Panc1 (cell line): ENCODE data around the gene ALG12. TPM values are rescaled to one million over a fixed set of nuclear protein-coding genes. Genes with fewer than 3 reads are reported as not detected.

Experiments used
- ATAC-seq: fragments of 200-7000 bp; cut with Tn5 transposase; 2 replicates; pipeline ENCODE4 v1.9.1; 2020; ENCODE audit warnings: mild to moderate bottlenecking, moderate library complexity
- BruUV-seq: library from RNA; stranded (reverse); fragments of 400-500 nt; replicated peaks from 2 replicates; lab custom pipeline; 2021; lab: Mats Ljungman, UMichigan
- CTCF ChIA-PET: fragments of 300-600 bp; sonication (Branson Sonifier 250); formaldehyde crosslinking; loops from one replicate; lab custom pipeline; 2022; ENCODE audit warnings: antibody characterized with exemption; lab: Charles Lee
- POLR2A ChIA-PET: fragments of 300-600 bp; sonication (Branson Sonifier 250); formaldehyde crosslinking; loops from one replicate; lab custom pipeline; 2022; ENCODE audit warnings: antibody characterized with exemption; lab: Charles Lee
- DNase-seq: peaks from one replicate; pipeline ENCODE4 v3.0.0-alpha.2; 2010; ENCODE audit warnings: low read depth, low spot score
- H3K27ac ChIP-seq: 2 replicates; pipeline ENCODE4 v1.5.1; 2011; ENCODE audit warnings: mild to moderate bottlenecking, low read length, inconsistent platforms
- H3K27me3 ChIP-seq: fragments of 200-500 bp; sonication (Bioruptor generic); 2 replicates; pipeline ENCODE4 v1.6.0; 2014; ENCODE audit warnings: low read length, inconsistent platforms; ENCODE audit not compliant: control insufficient read depth, insufficient read depth
- H3K36me3 ChIP-seq: fragments of 200-500 bp; sonication (Bioruptor generic); 2 replicates; pipeline ENCODE4 v1.5.1; 2014; ENCODE audit warnings: inconsistent platforms, mild to moderate bottlenecking, low read length, moderate library complexity; ENCODE audit not compliant: control insufficient read depth, insufficient read depth
- H3K4me1 ChIP-seq: 2 replicates; pipeline ENCODE4 v1.5.1; 2011; ENCODE audit warnings: inconsistent platforms, mild to moderate bottlenecking, low read length, moderate library complexity; ENCODE audit not compliant: control insufficient read depth, insufficient read depth
- H3K4me3 ChIP-seq, 2 experiments: 2 replicates each; pipeline ENCODE4 v1.5.1; 2011 to 2012; ENCODE audit warnings: low read depth in 2 of 2, low read length in 2 of 2, mild to moderate bottlenecking in 2 of 2, inconsistent platforms in 1 of 2, moderate library complexity in 1 of 2
- H3K9me3 ChIP-seq: fragments of 200-500 bp; sonication (Bioruptor generic); 2 replicates; pipeline ENCODE4 v1.5.1; 2014; ENCODE audit warnings: low read depth, mild to moderate bottlenecking, inconsistent platforms, low read length, moderate library complexity; ENCODE audit not compliant: control insufficient read depth, insufficient read depth
- POLR2AphosphoS5 ChIP-seq: IDR thresholded peaks from 2 replicates; pipeline ENCODE4 v1.6.1; 2012; ENCODE audit warnings: mild to moderate bottlenecking, low read depth, low read length, moderate library complexity
- SIN3A ChIP-seq: IDR thresholded peaks from 2 replicates; pipeline ENCODE4 v1.6.1; 2012; ENCODE audit warnings: low read depth, mild to moderate bottlenecking, low read length, moderate library complexity, borderline replicate concordance; ENCODE audit not compliant: insufficient read depth
- TCF7L2 ChIP-seq: IDR thresholded peaks from 2 replicates; pipeline ENCODE4 v1.6.1; 2011; ENCODE audit warnings: mild to moderate bottlenecking, low read depth, low read length, inconsistent platforms
- in situ Hi-C: cut with HindIII; loops from 2 replicates; pipeline ENCODE4 v1.10.0; 2016; ENCODE audit warnings: low sequenced_read_pairs, low pct_unique_long_range_greater_than_20kb
- intact Hi-C: fragments of 100-400 bp; cut with micrococcal nuclease; formaldehyde crosslinking; loops from one replicate; pipeline ENCODE4 v1.10.0; 2022; ENCODE audit not compliant: unreplicated experiment
- total RNA-seq: library from RNA; stranded (reverse); gene quantifications from one replicate; pipeline ENCODE4 v1.2.1, GENCODE V29; 2021; ENCODE audit not compliant: unreplicated experiment
- TF ChIP-seq, protein P1 (sequence below): fragments of 450-650 bp; IDR thresholded peaks from 2 replicates; pipeline ENCODE4 v1.5.1; 2017; ENCODE audit warnings: mild to moderate bottlenecking
- TF ChIP-seq, protein P2 (sequence below), 2 experiments: IDR thresholded peaks; 2 replicates each; pipeline ENCODE4 v1.6.1; 2011 to 2012; ENCODE audit warnings: low read depth in 2 of 2, control low read depth in 1 of 2, low read length in 1 of 2, mild to moderate bottlenecking in 1 of 2, moderate library complexity in 1 of 2; ENCODE audit not compliant: insufficient read depth in 1 of 2

Gene ALG12
- total RNA-seq, 1 experiment from 2014 or later: 23.4 TPM

DNA sequence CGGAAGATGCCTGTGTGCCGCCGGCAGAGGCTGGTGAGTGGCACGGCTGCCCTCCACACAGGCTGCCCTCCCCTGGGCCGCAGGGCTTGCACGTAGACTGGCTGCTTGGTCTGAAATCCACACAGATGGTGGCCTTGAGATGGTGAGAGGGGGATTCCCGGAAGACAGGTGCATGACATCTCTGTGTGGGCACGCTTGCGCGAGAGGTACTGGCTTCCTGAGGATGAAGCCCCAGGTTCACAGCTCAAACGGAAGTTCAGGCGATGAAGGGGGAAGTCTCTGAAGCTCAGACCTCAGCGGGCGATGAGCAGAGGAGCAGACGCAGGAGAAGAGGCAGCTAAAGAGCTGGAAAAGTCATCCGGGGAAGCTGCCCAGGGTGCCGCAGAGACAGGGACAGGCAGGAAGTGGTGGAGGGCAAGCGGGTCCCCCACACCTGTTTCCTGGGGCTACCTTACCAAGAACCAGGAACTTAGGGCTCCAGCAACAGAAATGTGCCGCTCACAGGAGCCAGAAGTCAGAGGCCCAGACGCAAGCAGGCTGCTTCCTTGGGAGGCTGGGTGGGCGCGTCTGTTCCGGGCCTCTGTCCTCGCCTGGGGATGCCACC, 7.4 kb upstream of the ALG12 start:
- Histone ChIP-seq H3K4me3 (no peak overlapping the region), H3K9me3 (no peaks in the 10 kb centered on the region), H3K36me3 (no peaks in the 10 kb centered on the region), H3K27ac (no peak overlapping the region), H3K27me3 (no peaks in the 10 kb centered on the region), H3K4me1 (peaks cover 4% of the 10 kb centered on the region; the same call in 1 of the 2 replicates)
- TF ChIP-seq, protein P1, sequence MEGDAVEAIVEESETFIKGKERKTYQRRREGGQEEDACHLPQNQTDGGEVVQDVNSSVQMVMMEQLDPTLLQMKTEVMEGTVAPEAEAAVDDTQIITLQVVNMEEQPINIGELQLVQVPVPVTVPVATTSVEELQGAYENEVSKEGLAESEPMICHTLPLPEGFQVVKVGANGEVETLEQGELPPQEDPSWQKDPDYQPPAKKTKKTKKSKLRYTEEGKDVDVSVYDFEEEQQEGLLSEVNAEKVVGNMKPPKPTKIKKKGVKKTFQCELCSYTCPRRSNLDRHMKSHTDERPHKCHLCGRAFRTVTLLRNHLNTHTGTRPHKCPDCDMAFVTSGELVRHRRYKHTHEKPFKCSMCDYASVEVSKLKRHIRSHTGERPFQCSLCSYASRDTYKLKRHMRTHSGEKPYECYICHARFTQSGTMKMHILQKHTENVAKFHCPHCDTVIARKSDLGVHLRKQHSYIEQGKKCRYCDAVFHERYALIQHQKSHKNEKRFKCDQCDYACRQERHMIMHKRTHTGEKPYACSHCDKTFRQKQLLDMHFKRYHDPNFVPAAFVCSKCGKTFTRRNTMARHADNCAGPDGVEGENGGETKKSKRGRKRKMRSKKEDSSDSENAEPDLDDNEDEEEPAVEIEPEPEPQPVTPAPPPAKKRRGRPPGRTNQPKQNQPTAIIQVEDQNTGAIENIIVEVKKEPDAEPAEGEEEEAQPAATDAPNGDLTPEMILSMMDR: no peak
- TF ChIP-seq SIN3A (no peak), POLR2AphosphoS5 (no peak), TCF7L2 (no peak)
- TF ChIP-seq, protein P2, sequence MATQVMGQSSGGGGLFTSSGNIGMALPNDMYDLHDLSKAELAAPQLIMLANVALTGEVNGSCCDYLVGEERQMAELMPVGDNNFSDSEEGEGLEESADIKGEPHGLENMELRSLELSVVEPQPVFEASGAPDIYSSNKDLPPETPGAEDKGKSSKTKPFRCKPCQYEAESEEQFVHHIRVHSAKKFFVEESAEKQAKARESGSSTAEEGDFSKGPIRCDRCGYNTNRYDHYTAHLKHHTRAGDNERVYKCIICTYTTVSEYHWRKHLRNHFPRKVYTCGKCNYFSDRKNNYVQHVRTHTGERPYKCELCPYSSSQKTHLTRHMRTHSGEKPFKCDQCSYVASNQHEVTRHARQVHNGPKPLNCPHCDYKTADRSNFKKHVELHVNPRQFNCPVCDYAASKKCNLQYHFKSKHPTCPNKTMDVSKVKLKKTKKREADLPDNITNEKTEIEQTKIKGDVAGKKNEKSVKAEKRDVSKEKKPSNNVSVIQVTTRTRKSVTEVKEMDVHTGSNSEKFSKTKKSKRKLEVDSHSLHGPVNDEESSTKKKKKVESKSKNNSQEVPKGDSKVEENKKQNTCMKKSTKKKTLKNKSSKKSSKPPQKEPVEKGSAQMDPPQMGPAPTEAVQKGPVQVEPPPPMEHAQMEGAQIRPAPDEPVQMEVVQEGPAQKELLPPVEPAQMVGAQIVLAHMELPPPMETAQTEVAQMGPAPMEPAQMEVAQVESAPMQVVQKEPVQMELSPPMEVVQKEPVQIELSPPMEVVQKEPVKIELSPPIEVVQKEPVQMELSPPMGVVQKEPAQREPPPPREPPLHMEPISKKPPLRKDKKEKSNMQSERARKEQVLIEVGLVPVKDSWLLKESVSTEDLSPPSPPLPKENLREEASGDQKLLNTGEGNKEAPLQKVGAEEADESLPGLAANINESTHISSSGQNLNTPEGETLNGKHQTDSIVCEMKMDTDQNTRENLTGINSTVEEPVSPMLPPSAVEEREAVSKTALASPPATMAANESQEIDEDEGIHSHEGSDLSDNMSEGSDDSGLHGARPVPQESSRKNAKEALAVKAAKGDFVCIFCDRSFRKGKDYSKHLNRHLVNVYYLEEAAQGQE (IDR thresholded peaks at IDR 0.05; ENCODE audit: insufficient read depth in 1 of 2, low read depth in 2 of 2, low read length in 1 of 2): no peak
- in situ Hi-C loops (no loop called here), intact Hi-C loops (loop anchor here (5.0 kb wide), 1 partner anchor 102 kb away; no protein-coding TSS in a partner anchor)
- CTCF ChIA-PET: no interaction called here
- TSS peak; percentile 57 for BruUV-seq
- no peak for ATAC-seq
- POLR2A ChIA-PET: interaction anchor here (0.6 kb wide), 1 partner anchor 65 kb away, joined by 8 read pairs; no protein-coding TSS in a partner anchor
- DNase-seq: no peak

DNA sequence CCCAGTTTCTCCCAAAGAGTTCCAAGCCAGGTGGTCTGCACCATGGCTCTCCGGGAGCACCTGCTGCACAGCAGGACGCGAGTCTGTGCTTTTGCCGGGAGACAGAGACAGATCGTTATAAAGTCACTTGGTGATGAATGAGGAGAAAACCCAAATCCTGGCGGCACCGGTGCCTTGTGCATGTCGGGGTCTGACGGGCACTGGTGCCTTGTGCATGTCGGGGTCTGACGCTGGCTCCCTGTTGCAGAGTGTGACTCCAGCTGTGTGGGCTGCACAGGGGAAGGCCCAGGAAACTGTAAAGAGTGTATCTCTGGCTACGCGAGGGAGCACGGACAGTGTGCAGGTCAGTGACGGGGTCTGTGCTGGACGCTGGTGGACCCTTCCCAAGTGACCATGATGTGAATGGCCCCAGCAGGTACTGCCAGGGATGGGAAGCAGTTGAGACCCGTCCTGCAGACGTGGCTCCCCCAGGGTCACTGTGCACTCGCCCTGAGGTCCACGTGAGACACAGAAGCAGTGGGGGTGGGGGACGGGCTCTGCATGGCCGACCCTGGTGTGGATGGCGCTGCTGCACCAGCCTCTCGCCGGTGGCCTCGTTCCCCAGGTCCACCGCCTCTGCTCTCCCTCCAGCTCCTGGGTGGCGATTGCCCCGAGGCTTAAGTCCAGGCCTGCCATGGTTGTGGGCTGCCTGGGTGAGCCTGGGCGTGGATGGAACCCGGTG, 6.0 kb upstream of the ALG12 start:
- Histone ChIP-seq H3K4me3 (no peak overlapping the region), H3K9me3 (no peaks in the 10 kb centered on the region), H3K4me1 (peaks cover 2% of the 10 kb centered on the region; the same call in 1 of the 2 replicates), H3K27ac (no peak overlapping the region), H3K36me3 (no peaks in the 10 kb centered on the region), H3K27me3 (no peaks in the 10 kb centered on the region)
- BruUV-seq: no TSS peak
- in situ Hi-C loops (no loop called here), intact Hi-C loops (no loop called here)
- CTCF ChIA-PET: no interaction called here
- no peak for ATAC-seq
- POLR2A ChIA-PET: no interaction called here
- no peak for TF ChIP-seq POLR2AphosphoS5
- TF ChIP-seq TCF7L2: no peak
- TF ChIP-seq SIN3A: no peak
- TF ChIP-seq, protein P2 (IDR thresholded peaks at IDR 0.05; ENCODE audit: insufficient read depth in 1 of 2, low read depth in 2 of 2, low read length in 1 of 2): no peak
- TF ChIP-seq, protein P1: no peak
- no peak for DNase-seq
